WTC11 (cell line): ENCODE results near the gene PDCD1.

Source experiments
- TP53 ChIP-seq: sonication (generic); formaldehyde crosslinking; IDR thresholded peaks from 2 replicates; pipeline ENCODE4 v1.8.1; 2023; ENCODE audit warnings: mild to moderate bottlenecking, missing genetic modification reagents
- TF ChIP-seq, protein P1 (sequence below): sonication (generic); formaldehyde crosslinking; IDR thresholded peaks from 2 replicates; pipeline ENCODE4 v1.8.1; 2023; ENCODE audit warnings: mild to moderate bottlenecking, missing genetic modification reagents, moderate library complexity

- TF ChIP-seq, protein P1, sequence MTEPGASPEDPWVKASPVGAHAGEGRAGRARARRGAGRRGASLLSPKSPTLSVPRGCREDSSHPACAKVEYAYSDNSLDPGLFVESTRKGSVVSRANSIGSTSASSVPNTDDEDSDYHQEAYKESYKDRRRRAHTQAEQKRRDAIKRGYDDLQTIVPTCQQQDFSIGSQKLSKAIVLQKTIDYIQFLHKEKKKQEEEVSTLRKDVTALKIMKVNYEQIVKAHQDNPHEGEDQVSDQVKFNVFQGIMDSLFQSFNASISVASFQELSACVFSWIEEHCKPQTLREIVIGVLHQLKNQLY (CRISPR knock-in tag): no peak
- no peak for TF ChIP-seq TP53 (CRISPR knock-in tag)
Measured at GRCh38 chr2:241849616-241850543, 8.8 kb downstream of the PDCD1 start.
